Measurements from ENCODE around the gene KIF6.

Gene KIF6

DNA sequence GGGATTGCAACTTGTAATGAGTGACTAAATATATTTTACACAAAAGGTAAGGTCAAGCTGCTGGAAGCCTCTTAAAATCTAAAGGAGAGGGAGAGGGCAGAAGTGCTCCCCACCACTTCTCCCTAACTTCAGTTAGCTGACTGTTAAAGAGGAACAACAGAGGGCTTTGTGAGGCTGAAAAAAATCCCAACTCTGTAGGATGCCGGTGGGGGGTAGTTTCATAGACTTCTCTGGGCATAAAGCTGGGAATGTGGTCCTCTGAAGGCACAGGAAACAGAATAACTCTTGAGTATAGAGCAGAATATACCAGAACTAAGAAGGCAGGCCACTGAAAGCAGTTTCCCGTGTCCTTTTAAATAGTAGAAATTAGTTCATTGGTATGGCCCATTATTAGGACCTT lies 71.6 kb downstream of the KIF6 start:
- Histone ChIP-seq H3K4me3 (ENCODE audit: low read depth, low read length) (no peak overlapping the region), H3K9ac (ENCODE audit: low read depth, low read length) (no peak overlapping the region), H3K36me3 (ENCODE audit: control insufficient read depth, insufficient read depth, low read length) (no peaks in the 10 kb centered on the region), H3K9me3 (ENCODE audit: control insufficient read depth, insufficient read depth, low read length) (no peaks in the 10 kb centered on the region), H3K4me1 (ENCODE audit: control insufficient read depth, insufficient read depth, low read length) (peaks cover 13% of the 10 kb centered on the region), H3K27me3 (ENCODE audit: control insufficient read depth, insufficient read depth, low read length) (no peaks in the 10 kb centered on the region)

DNA sequence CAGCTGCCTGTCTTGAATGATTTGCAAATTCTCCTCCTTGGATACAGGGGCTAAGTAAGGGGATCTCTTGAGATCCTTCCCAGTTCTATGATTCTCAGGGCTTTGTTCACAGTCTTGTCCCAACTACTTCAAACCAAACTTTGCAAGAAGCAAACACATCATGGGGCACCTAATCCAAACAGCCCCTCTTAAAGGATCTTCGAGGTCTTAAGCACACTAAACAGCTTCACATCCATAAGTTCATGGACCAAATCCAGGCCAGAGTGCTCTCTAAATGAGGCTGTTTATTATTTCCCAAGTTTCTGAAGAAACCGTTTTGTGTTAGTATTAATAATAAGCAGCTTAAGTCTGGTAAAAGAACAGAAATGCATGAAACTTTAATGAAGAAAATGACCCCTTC lies 75.2 kb downstream of the KIF6 start:
- H3K4me3 ChIP-seq (ENCODE audit: low read depth, low read length), result no peak overlapping the region
- no peaks in the 10 kb centered on the region for H3K27me3 ChIP-seq (ENCODE audit: control insufficient read depth, insufficient read depth, low read length)
- no peak overlapping the region for H3K9ac ChIP-seq (ENCODE audit: low read depth, low read length)
- no peaks in the 10 kb centered on the region for H3K36me3 ChIP-seq (ENCODE audit: control insufficient read depth, insufficient read depth, low read length)
- H3K9me3 ChIP-seq (ENCODE audit: control insufficient read depth, insufficient read depth, low read length), result no peaks in the 10 kb centered on the region
- H3K4me1 ChIP-seq (ENCODE audit: control insufficient read depth, insufficient read depth, low read length), result peaks cover 13% of the 10 kb centered on the region

DNA sequence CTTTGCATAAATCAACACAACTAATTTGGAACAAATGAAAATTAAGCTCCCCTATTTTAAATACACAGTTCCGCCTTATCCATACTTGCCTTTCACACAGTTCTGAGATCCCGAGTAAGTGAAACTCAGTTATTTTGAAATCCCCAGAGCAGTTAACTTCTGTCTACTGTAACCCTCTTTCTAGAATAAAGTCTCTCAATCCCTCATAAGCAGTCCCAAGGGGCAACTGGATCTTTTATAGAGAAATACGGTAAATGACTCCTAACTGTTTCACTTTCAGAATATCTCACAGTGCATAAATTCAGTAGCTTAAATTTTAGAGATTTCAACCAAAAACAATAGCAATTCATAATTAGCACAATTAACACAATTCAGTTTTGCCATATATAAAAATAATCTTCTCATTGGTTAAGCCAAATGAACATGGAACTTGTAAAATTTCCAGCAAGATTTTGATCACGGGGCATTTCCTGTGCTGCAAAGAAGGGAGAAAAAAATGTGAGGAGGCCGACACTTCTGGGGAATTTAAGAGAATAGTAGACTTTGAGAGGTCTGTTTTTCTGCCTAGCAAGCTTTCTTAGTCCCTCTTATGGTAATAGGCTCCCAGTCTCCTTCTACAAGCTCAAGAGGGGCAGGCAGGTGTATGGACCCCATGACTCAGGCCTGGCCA lies 78.3 kb downstream of the KIF6 start:
- Histone ChIP-seq H3K4me1 (ENCODE audit: control insufficient read depth, insufficient read depth, low read length) (peaks cover 3% of the 10 kb centered on the region), H3K36me3 (ENCODE audit: control insufficient read depth, insufficient read depth, low read length) (no peaks in the 10 kb centered on the region), H3K4me3 (ENCODE audit: low read depth, low read length) (no peak overlapping the region), H3K9me3 (ENCODE audit: control insufficient read depth, insufficient read depth, low read length) (no peaks in the 10 kb centered on the region), H3K9ac (ENCODE audit: low read depth, low read length) (no peak overlapping the region), H3K27me3 (ENCODE audit: control insufficient read depth, insufficient read depth, low read length) (no peaks in the 10 kb centered on the region)

DNA sequence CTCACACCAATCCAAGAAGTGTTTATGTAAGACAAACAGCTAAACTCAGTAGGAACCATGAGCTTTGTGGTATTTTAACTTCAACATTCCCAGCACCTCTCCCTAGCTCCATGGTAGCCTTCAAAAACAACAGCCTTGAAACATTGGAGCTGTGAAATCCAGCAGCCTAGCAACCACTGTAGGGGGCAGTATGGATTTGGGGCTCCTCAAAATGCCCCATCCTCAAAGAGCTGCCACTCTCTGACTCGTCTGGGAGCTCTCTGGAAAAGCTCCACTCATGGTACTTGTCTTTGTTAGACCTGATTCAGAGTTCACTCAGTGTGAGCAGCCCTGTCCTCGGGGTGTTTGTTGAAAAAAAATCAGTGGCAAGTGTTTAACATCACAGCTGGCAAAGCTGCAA lies 82.9 kb downstream of the KIF6 start:
- H3K9me3 ChIP-seq (ENCODE audit: control insufficient read depth, insufficient read depth, low read length), result no peaks in the 10 kb centered on the region
- no peaks in the 10 kb centered on the region for H3K36me3 ChIP-seq (ENCODE audit: control insufficient read depth, insufficient read depth, low read length)
- H3K9ac ChIP-seq (ENCODE audit: low read depth, low read length), result no peak overlapping the region
- no peaks in the 10 kb centered on the region for H3K4me1 ChIP-seq (ENCODE audit: control insufficient read depth, insufficient read depth, low read length)
- H3K4me3 ChIP-seq (ENCODE audit: low read depth, low read length), result no peak overlapping the region
- H3K27me3 ChIP-seq (ENCODE audit: control insufficient read depth, insufficient read depth, low read length), result no peaks in the 10 kb centered on the region

DNA sequence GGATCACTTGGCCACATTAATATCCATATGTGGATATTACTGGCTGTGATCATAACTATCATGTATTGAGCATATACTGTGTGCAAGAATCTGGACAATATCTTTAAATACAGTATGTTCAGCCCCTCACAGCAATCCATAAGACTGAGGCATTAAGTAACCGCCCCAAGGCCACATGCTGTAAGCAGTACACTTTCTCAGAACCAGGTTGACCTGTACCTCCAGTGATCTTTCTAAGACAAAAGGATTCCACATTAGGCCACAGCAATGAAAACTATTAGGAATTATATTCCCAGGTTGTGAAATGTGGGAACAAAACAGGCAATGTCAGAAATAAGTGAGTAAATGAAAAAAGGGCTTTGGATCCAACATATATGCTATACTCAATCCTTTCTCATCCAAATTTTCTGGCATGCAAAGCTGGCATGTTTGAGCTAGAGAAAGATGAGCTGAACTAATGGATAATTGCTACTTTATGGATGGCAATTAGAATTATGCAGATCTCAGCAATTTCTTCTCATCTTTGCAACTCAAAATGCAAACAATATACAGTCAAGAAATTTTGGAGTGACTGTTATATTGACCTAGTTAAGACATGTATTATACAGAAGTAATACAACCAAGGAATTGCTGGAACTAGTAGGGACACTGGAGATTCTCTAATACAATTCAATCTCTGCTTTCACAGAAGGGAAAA lies 86.9 kb downstream of the KIF6 start:
- Histone ChIP-seq H3K9me3 (ENCODE audit: control insufficient read depth, insufficient read depth, low read length) (no peaks in the 10 kb centered on the region), H3K36me3 (ENCODE audit: control insufficient read depth, insufficient read depth, low read length) (no peaks in the 10 kb centered on the region), H3K4me1 (ENCODE audit: control insufficient read depth, insufficient read depth, low read length) (no peaks in the 10 kb centered on the region), H3K27me3 (ENCODE audit: control insufficient read depth, insufficient read depth, low read length) (no peaks in the 10 kb centered on the region), H3K9ac (ENCODE audit: low read depth, low read length) (no peak overlapping the region), H3K4me3 (ENCODE audit: low read depth, low read length) (no peak overlapping the region)

DNA sequence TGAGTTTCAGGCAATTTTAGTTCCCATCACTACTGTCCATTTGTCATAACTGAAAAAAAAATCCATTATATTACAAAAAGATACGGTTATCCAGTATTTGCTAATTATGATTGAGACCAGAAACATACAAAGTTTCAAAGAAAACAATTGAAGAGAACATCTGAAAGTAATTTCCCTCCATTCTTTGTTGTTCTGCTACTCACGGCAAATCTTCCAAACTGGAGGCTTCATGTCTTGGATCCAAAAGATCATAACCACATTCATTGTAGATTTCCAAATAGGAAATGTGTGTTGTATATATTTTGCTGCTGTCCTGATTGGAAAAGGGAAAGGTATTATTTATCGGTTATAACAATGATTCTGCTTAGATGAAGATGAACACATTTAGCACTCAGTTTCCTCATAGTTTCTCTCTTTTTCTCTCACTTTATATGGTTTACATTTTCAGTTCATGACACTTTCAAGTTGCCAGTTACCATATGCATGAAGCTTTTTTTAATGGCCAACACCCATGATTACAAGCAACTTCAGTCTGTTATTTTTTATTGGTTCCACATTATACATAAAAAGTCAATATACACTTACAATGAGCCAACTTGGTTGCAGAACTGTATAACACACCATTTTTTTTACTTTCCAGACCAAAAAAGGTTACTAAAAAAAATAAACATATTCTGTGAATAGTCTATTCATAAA lies 90.4 kb downstream of the KIF6 start:
- Histone ChIP-seq H3K9me3 (ENCODE audit: control insufficient read depth, insufficient read depth, low read length) (no peaks in the 10 kb centered on the region), H3K36me3 (ENCODE audit: control insufficient read depth, insufficient read depth, low read length) (no peaks in the 10 kb centered on the region), H3K27me3 (ENCODE audit: control insufficient read depth, insufficient read depth, low read length) (no peaks in the 10 kb centered on the region), H3K9ac (ENCODE audit: low read depth, low read length) (no peak overlapping the region), H3K4me3 (ENCODE audit: low read depth, low read length) (no peak overlapping the region), H3K4me1 (ENCODE audit: control insufficient read depth, insufficient read depth, low read length) (no peaks in the 10 kb centered on the region)

DNA sequence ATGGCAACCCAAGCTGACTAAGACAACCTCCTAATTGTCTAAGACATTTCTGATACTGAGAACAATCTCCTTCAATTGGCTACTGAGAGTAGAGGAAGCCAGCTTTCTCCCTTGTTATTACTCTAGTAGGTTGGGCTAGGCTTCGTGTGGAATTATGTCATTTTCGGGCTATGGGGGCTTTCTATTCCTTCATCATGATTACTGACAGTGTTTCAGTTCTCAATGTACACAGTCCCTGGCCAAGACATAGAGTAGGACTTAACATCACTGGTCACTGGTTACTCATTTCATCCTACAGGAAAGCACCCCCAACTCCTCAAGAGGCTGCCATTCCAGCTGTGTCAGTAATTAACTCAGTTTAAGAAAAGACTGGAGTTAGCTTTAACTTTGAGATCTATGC lies 100.0 kb downstream of the KIF6 start:
- Histone ChIP-seq H3K27me3 (ENCODE audit: control insufficient read depth, insufficient read depth, low read length) (no peaks in the 10 kb centered on the region), H3K9me3 (ENCODE audit: control insufficient read depth, insufficient read depth, low read length) (no peaks in the 10 kb centered on the region), H3K9ac (ENCODE audit: low read depth, low read length) (no peak overlapping the region), H3K4me3 (ENCODE audit: low read depth, low read length) (no peak overlapping the region), H3K4me1 (ENCODE audit: control insufficient read depth, insufficient read depth, low read length) (no peaks in the 10 kb centered on the region), H3K36me3 (ENCODE audit: control insufficient read depth, insufficient read depth, low read length) (no peaks in the 10 kb centered on the region)

DNA sequence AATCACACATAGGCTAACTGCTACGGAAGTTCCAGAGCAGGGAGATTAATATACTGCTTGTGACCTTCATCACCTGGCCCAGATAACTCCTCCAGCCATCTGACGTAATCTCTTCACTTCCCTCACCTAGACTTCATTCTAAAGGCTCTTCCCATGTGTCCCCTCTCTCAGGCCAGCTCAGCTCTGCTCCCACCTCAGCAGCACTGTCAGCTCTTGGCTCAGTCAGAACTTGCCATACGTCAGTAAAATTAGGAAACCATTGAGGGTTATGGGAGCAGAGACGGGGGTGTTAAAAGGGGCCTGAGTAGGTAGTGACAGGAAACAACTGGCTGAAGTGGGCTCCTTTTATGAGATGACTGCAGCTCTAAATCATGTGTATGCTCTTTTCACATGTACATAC lies 101.5 kb downstream of the KIF6 start:
- Histone ChIP-seq H3K9me3 (ENCODE audit: control insufficient read depth, insufficient read depth, low read length) (no peaks in the 10 kb centered on the region), H3K27me3 (ENCODE audit: control insufficient read depth, insufficient read depth, low read length) (no peaks in the 10 kb centered on the region), H3K9ac (ENCODE audit: low read depth, low read length) (no peak overlapping the region), H3K4me3 (ENCODE audit: low read depth, low read length) (no peak overlapping the region), H3K4me1 (ENCODE audit: control insufficient read depth, insufficient read depth, low read length) (no peaks in the 10 kb centered on the region), H3K36me3 (ENCODE audit: control insufficient read depth, insufficient read depth, low read length) (no peaks in the 10 kb centered on the region)

DNA sequence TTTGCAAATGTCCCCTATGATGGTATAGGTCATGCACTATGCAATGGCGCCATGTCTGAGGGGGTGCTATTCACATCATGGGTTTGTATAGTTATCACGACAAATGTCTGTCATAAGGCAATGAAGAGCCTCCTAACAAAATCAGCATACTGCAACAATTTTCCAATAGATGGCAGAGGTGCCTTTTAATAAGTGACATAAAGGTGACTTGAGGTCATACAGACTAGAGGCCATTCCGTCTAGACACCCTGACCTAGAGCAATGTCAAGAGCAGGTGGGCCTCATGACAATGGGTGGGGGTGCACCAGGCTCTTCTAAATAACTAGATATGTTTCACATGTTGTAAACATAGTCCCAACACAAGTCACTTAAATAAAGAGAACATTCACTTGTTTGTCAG lies 107.7 kb downstream of the KIF6 start:
- no peaks in the 10 kb centered on the region for H3K9me3 ChIP-seq (ENCODE audit: control insufficient read depth, insufficient read depth, low read length)
- H3K4me1 ChIP-seq (ENCODE audit: control insufficient read depth, insufficient read depth, low read length), result no peaks in the 10 kb centered on the region
- no peaks in the 10 kb centered on the region for H3K36me3 ChIP-seq (ENCODE audit: control insufficient read depth, insufficient read depth, low read length)
- no peak overlapping the region for H3K4me3 ChIP-seq (ENCODE audit: low read depth, low read length)
- no peaks in the 10 kb centered on the region for H3K27me3 ChIP-seq (ENCODE audit: control insufficient read depth, insufficient read depth, low read length)
- no peak overlapping the region for H3K9ac ChIP-seq (ENCODE audit: low read depth, low read length)

DNA sequence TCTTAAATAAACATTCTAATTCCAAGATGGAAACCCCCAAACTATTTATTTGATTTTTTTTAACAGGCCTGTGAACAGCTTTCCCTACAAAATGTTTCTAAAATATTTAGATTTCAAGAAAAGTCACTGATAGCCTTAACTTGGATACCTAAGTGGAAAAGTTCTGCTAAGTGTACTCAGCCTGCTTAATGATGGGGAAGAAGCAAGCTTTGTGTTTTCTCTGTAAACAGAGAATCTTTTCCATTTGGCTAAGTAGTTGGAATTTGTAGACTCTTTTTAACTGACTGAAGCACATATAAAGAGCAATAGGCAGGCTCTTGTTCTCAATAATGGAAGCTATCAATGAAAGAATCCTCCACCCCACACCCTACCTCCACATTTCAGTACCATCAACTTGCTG lies 108.2 kb downstream of the KIF6 start:
- no peak overlapping the region for H3K4me3 ChIP-seq (ENCODE audit: low read depth, low read length)
- H3K27me3 ChIP-seq (ENCODE audit: control insufficient read depth, insufficient read depth, low read length), result no peaks in the 10 kb centered on the region
- H3K9me3 ChIP-seq (ENCODE audit: control insufficient read depth, insufficient read depth, low read length), result no peaks in the 10 kb centered on the region
- no peak overlapping the region for H3K9ac ChIP-seq (ENCODE audit: low read depth, low read length)
- H3K36me3 ChIP-seq (ENCODE audit: control insufficient read depth, insufficient read depth, low read length), result no peaks in the 10 kb centered on the region
- no peaks in the 10 kb centered on the region for H3K4me1 ChIP-seq (ENCODE audit: control insufficient read depth, insufficient read depth, low read length)

DNA sequence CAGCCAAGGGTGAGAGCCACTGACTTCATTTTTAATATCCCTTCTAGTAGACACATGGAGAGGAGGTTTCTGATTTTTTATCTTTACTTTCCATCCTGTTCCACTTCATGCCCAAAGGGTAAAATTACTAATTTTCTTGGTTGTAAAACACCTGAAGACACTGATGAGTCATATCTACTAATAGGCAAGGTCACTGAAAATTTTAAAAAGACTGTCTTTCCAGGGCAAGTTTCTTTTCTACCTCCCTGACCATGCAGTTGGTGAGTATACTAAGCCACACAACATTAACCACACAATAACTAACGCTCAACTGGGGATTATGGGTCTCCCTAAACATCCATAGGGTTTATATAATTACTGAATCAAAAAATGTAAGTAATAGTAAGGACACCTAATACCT lies 109.6 kb downstream of the KIF6 start:
- Histone ChIP-seq H3K9me3 (ENCODE audit: control insufficient read depth, insufficient read depth, low read length) (no peaks in the 10 kb centered on the region), H3K9ac (ENCODE audit: low read depth, low read length) (no peak overlapping the region), H3K4me1 (ENCODE audit: control insufficient read depth, insufficient read depth, low read length) (no peaks in the 10 kb centered on the region), H3K36me3 (ENCODE audit: control insufficient read depth, insufficient read depth, low read length) (no peaks in the 10 kb centered on the region), H3K27me3 (ENCODE audit: control insufficient read depth, insufficient read depth, low read length) (no peaks in the 10 kb centered on the region), H3K4me3 (ENCODE audit: low read depth, low read length) (no peak overlapping the region)

DNA sequence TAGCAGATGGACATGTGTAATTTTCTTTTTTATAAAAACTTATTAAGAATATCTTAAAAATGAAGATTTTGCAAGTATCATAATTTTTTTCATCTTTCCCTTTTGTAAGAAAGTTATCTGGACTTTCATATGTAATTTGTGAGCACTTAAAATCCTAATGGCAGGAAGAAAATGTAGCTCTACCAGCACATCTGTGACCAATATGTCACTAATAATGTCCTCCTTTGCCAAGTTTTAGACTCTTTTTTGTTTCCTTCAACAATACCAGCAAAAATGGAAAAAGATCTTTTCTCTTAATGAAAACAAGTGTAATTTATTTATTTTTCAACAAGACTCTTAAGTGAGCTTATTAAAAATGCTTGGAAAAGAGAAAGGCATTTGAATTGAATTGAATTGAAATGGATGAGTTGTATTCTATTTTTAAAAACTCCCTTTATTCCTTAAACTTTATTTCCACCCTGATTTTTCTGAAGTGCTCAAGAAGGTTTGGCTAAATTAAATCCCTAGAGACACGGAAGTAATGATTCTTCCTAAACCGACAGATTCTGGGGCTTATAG lies 110.7 kb downstream of the KIF6 start:
- no peak overlapping the region for H3K4me3 ChIP-seq (ENCODE audit: low read depth, low read length)
- H3K36me3 ChIP-seq (ENCODE audit: control insufficient read depth, insufficient read depth, low read length), result no peaks in the 10 kb centered on the region
- no peaks in the 10 kb centered on the region for H3K9me3 ChIP-seq (ENCODE audit: control insufficient read depth, insufficient read depth, low read length)
- H3K9ac ChIP-seq (ENCODE audit: low read depth, low read length), result no peak overlapping the region
- H3K27me3 ChIP-seq (ENCODE audit: control insufficient read depth, insufficient read depth, low read length), result no peaks in the 10 kb centered on the region
- no peaks in the 10 kb centered on the region for H3K4me1 ChIP-seq (ENCODE audit: control insufficient read depth, insufficient read depth, low read length)

Measured in iPS-15b (cell line).